DOHH2 (cell line): ENCODE data around the gene KIF1A.
"Not testable (repeated sequence)": the region's sequence is repeated elsewhere in the genome, so short reads cannot be mapped to it uniquely, and the experiment has no call there.

Source experiments
- EZH2phosphoT487 ChIP-seq: fragments of 200-600 bp; sonication (generic); IDR thresholded peaks from 2 replicates; pipeline ENCODE4 v1.6.1; 2017; ENCODE audit warnings: borderline replicate concordance, mild to moderate bottlenecking, antibody characterized with exemption, low read length, moderate library complexity, mixed read lengths
- TF ChIP-seq, protein P1 (sequence below): fragments of 200-600 bp; sonication (generic); IDR thresholded peaks from one replicate; pipeline ENCODE4 v1.5.1; 2014; ENCODE audit warnings: antibody characterized with exemption, mild to moderate bottlenecking, low read depth, low read length; ENCODE audit not compliant: poor library complexity, severe bottlenecking

DNA sequence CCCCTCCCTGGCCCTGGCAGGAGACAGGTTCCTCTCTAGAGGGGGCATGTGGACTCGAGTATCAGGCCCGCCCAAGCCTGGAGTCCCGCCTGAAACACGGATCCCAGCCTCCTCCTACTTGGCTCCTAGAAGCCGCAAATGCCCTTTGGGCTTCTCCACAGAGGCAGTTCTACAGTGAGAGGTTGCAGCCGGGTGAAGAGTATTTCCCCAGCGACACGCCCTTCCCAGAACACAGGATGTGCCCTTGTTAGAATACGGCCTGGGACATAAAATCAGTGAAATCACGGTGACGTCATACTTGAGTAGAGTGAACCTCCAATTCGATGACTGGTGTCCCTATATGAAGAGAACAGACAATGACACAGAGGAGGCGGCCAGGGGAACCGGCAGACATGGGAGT lies 142.0 kb downstream of the KIF1A start:
- TF ChIP-seq, protein P1, sequence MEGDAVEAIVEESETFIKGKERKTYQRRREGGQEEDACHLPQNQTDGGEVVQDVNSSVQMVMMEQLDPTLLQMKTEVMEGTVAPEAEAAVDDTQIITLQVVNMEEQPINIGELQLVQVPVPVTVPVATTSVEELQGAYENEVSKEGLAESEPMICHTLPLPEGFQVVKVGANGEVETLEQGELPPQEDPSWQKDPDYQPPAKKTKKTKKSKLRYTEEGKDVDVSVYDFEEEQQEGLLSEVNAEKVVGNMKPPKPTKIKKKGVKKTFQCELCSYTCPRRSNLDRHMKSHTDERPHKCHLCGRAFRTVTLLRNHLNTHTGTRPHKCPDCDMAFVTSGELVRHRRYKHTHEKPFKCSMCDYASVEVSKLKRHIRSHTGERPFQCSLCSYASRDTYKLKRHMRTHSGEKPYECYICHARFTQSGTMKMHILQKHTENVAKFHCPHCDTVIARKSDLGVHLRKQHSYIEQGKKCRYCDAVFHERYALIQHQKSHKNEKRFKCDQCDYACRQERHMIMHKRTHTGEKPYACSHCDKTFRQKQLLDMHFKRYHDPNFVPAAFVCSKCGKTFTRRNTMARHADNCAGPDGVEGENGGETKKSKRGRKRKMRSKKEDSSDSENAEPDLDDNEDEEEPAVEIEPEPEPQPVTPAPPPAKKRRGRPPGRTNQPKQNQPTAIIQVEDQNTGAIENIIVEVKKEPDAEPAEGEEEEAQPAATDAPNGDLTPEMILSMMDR: not testable (repeated sequence)
- not testable (repeated sequence) for TF ChIP-seq EZH2phosphoT487
